ENCODE measurements around the gene ARMC9. TPM values are rescaled to one million over a fixed set of nuclear protein-coding genes. Genes with fewer than 3 reads are reported as not detected.

ARMC9 gene
- total and polyA plus RNA-seq, 2 of the 13 experiments (the other 11 are each of a cell fraction or from before 2014, with no cell fraction given), result 9.1 to 12.8 TPM

- TF ChIP-seq ARHGAP35 (CRISPR knock-in tag; IDR thresholded peaks at IDR 0.05; ENCODE audit: borderline replicate concordance) (no peak), ZNF232 (CRISPR knock-in tag; IDR thresholded peaks at IDR 0.05; ENCODE audit: borderline replicate concordance) (no peak)
These were observed 123.3 kb downstream of the ARMC9 start (continued) for GRCh38 chr2:231321556-231322334.

GRCh38 chr2:231323316-231323715, 124.9 kb downstream of the ARMC9 start:
- no peak overlapping the region for H3K9ac ChIP-seq (ENCODE audit: insufficient read depth, low read depth, low read length)
- no peaks in the 10 kb centered on the region; a peak in 2 of 5 replicates for H3K36me3 ChIP-seq (replicated peaks in 1 of 2; ENCODE audit: control insufficient read depth in 1 of 2, insufficient read depth in 2 of 2, low read length in 2 of 2)
- H2AFZ ChIP-seq (ENCODE audit: low read length), result no peak overlapping the region
- no peaks in the 10 kb centered on the region for H3K27me3 ChIP-seq (ENCODE audit: control insufficient read depth in 1 of 2, insufficient read depth in 2 of 2, low read length in 2 of 2)
- ATAC-seq (no peak), FAIRE-seq (no peak), DNase-seq (ENCODE audit: low spot score) (no peak)
- no TSS peak for BruUV-seq (replicated peaks)
- no peaks in the 10 kb centered on the region for H4K20me1 ChIP-seq (ENCODE audit: insufficient read depth, low read length)
- H3K4me3 ChIP-seq (replicated peaks in 1 of 3; ENCODE audit: insufficient read depth in 1 of 3, low read depth in 2 of 3, low read length in 3 of 3), result no peak overlapping the region
- H3K27ac ChIP-seq (ENCODE audit: extremely low read length, insufficient read depth, low read length), result no peak overlapping the region
- H3K79me2 ChIP-seq (ENCODE audit: insufficient read depth, low read length), result no peaks in the 10 kb centered on the region
- in situ Hi-C loops (cut with HindIII; ENCODE audit: extremely low pct_ligation_motif_present, low pct_unique_long_range_greater_than_20kb) (no loop called here), intact Hi-C loops (cut with micrococcal nuclease; ENCODE audit: unreplicated experiment) (no loop called here)
- ChIA-PET POLR2A (interaction anchor here (0.7 kb wide), 1 partner anchor 32 kb away, joined by 4 read pairs; no protein-coding TSS in a partner anchor), CTCF (ENCODE audit: low intra/inter-chr PET ratio, low total read pairs) (no interaction called here)
- TF ChIP-seq ZGPAT (CRISPR knock-in tag; IDR thresholded peaks at IDR 0.05) (no peak), CHD4 (IDR thresholded peaks at IDR 0.05; ENCODE audit: borderline replicate concordance, low read length) (no peak), ARNTL (CRISPR knock-in tag; IDR thresholded peaks at IDR 0.05) (no peak), FOXA1 (IDR thresholded peaks at IDR 0.05) (no peak), FOXA1 (CRISPR knock-in tag; IDR thresholded peaks at IDR 0.05) (no peak), SRSF1 (optimal IDR thresholded peaks at IDR 0.05; ENCODE audit: low read depth, low read length) (no peak)
- TF ChIP-seq, protein P1, sequence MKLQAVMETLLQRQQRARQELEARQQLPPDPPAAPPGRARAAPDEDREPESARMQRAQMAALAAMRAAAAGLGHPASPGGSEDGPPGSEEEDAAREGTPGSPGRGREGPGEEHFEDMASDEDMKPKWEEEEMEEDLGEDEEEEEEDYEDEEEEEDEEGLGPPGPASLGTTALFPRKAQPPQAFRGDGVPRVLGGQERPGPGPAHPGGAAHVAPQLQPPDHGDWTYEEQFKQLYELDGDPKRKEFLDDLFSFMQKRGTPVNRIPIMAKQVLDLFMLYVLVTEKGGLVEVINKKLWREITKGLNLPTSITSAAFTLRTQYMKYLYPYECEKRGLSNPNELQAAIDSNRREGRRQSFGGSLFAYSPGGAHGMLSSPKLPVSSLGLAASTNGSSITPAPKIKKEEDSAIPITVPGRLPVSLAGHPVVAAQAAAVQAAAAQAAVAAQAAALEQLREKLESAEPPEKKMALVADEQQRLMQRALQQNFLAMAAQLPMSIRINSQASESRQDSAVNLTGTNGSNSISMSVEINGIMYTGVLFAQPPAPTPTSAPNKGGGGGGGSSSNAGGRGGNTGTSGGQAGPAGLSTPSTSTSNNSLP (IDR thresholded peaks at IDR 0.05; ENCODE audit: low read depth, low read length), result no peak
- 95% methylated on average over 9 of the region's 9 CpGs for WGBS (ENCODE audit: low lambda C conversion rate)
- no peaks in the 10 kb centered on the region for H3K4me1 ChIP-seq (ENCODE audit: insufficient read depth, low read length)
- no peak overlapping the region for H3K4me2 ChIP-seq (ENCODE audit: low read depth, low read length)
- H3K9me3 ChIP-seq (ENCODE audit: low read length), result no peaks in the 10 kb centered on the region

Data from HepG2 (cell line).